OCI-LY1 (cell line): Measurements from ENCODE around the gene ZNFX1.

ENCODE experiments used
- CTCF ChIP-seq: fragments of 200-600 bp; sonication (generic), shearing (Covaris generic); IDR thresholded peaks from 2 replicates; pipeline ENCODE4 v1.5.1; 2017; ENCODE audit warnings: mild to moderate bottlenecking, antibody characterized with exemption, low read length, moderate library complexity, mixed read lengths
- EZH2 ChIP-seq: fragments of 200-600 bp; sonication (generic), shearing (Covaris generic); IDR thresholded peaks from 2 replicates; pipeline ENCODE4 v1.8.0; 2017; ENCODE audit warnings: borderline replicate concordance, mixed run types, mild to moderate bottlenecking, antibody characterized with exemption, low read length, moderate library complexity, mixed read lengths

GRCh38 chr20:49267327-49267726 lies 10.5 kb downstream of the ZNFX1 start:
- TF ChIP-seq EZH2: no peak
- TF ChIP-seq CTCF: no peak
